H7 (cell line): ENCODE data around the gene ARHGAP22. TPM values are rescaled to one million over a fixed set of nuclear protein-coding genes. Genes with fewer than 3 reads are reported as not detected.

Experiments
- DNase-seq: peaks from one replicate; pipeline ENCODE4 v3.0.0; 2012
- H3K27me3 ChIP-seq: 2 replicates; pipeline ENCODE4 v1.6.0; 2011; ENCODE audit warnings: mild to moderate bottlenecking, low read length; ENCODE audit not compliant: control insufficient read depth, insufficient read depth
- H3K36me3 ChIP-seq: replicated peaks from 2 replicates; pipeline ENCODE4 v1.5.1; 2011; ENCODE audit warnings: low read length; ENCODE audit not compliant: control insufficient read depth, insufficient read depth
- H3K4me3 ChIP-seq: 2 replicates; pipeline ENCODE4 v1.5.1; 2011; ENCODE audit warnings: low read depth, mild to moderate bottlenecking, control low read depth, low read length, moderate library complexity; ENCODE audit not compliant: insufficient read depth
- total RNA-seq: library from RNA; depleted of rRNA; stranded (reverse); fragments of >200 nt; shearing (Covaris generic); gene quantifications from 2 replicates; pipeline ENCODE4 v1.2.3, GENCODE V29; 2014

Gene ARHGAP22
- total RNA-seq, 1 experiment from 2014 or later, result 9.1 TPM

GRCh38 chr10:48594803-48595538 is 9.9 kb downstream of the ARHGAP22 start:
- Histone ChIP-seq H3K36me3 (no peaks in the 10 kb centered on the region), H3K27me3 (no peaks in the 10 kb centered on the region; the same call in 1 of the 2 replicates), H3K4me3 (no peak overlapping the region)
- peak; percentile 74 for DNase-seq

GRCh38 chr10:48594371-48594770 is 10.5 kb downstream of the ARHGAP22 start:
- Histone ChIP-seq H3K36me3 (no peaks in the 10 kb centered on the region), H3K4me3 (no peak overlapping the region), H3K27me3 (no peaks in the 10 kb centered on the region; the same call in 1 of the 2 replicates)
- DNase-seq, result no peak

- no peak for DNase-seq
- no peak overlapping the region for H3K4me3 ChIP-seq
- H3K27me3 ChIP-seq, result no peaks in the 10 kb centered on the region; the same call in 1 of the 2 replicates
- no peaks in the 10 kb centered on the region for H3K36me3 ChIP-seq
Measured at GRCh38 chr10:48592346-48592745, 12.5 kb downstream of the ARHGAP22 start.

DNA sequence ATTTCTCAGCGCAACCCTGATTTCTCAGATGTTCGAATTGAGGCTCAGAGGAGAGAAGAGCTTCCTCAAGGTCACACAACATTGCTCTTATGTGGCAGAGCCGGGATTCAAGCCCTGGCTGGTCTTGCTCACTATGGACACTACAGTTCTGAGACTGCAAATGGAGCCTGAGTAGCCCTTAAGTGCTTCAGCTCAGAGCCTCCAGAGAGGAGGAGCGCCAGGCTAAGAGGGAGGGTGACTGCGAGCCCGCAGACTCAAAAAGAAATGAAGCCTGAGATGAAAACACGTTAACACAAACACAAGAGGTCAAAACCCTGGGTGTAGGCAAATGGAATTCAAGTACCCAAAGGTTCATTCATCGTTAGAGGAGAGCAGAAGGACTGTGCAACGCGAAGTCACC is 13.9 kb downstream of the ARHGAP22 start:
- no peak overlapping the region for H3K4me3 ChIP-seq
- no peaks in the 10 kb centered on the region; the same call in 1 of the 2 replicates for H3K27me3 ChIP-seq
- DNase-seq, result no peak
- H3K36me3 ChIP-seq, result no peaks in the 10 kb centered on the region

DNA sequence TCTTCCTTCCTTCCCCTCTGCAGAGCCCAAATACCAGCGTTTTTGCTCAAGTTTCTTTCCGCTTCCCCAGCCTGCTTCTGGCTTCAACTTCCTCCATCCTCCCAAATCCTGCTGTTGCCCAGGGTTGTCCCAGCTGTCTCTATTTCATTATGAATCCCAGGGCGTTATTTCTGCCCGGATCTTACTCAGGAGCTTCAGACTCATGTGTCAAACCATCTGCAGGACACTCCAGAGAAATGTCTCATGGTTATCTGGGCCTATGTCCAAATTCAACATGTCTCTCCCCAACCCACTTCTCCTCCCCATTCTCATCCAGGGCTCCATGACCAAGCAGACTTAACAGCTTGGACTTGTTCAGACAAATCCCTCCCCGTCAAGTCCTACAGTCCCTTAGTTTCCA is 15.6 kb downstream of the ARHGAP22 start:
- no peaks in the 10 kb centered on the region for H3K36me3 ChIP-seq
- no peak for DNase-seq
- H3K4me3 ChIP-seq, result no peak overlapping the region
- H3K27me3 ChIP-seq, result no peaks in the 10 kb centered on the region; the same call in 1 of the 2 replicates

DNA sequence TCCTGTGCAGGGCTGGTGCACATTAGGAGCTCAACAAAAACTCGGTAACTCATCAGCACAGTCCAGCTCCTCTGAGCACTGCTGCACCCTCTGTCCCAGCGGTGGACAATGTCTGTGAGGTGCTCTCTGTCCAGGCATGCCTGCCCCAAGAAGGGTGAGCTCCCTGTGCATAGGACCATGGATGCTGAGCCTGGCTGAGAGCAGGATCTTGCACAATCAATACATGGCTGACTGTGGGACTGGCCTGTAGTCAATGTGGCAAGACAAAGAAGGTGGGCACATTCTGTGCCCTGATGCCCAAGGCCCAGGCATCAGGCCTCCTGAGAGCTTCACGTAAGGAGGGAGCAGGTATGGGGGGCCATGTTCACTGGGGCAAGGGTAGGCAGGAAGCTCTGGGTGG is 17.1 kb downstream of the ARHGAP22 start:
- Histone ChIP-seq H3K36me3 (no peaks in the 10 kb centered on the region), H3K4me3 (no peak overlapping the region), H3K27me3 (no peaks in the 10 kb centered on the region; the same call in 1 of the 2 replicates)
- no peak for DNase-seq

DNA sequence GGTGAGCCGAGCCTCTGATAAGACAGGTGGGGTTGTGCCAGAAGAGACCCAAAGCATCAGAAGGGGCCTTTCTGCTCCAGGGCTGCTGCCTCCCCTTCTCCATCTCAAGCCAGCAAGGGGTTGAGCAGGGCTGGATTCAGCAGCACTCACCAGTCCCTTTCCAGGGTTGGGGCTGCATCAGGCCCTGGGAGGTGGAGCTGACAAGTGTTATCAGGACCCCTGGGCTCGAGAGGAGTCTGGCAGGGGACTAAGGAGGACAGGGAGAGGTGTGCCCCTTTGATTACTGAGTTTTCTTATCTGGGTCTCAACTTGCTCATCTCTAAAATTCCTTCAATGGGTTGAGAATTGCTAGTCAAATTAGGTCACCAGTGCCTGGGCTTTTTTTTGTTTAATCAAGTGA is 17.8 kb downstream of the ARHGAP22 start:
- no peak for DNase-seq
- Histone ChIP-seq H3K4me3 (no peak overlapping the region), H3K36me3 (no peaks in the 10 kb centered on the region), H3K27me3 (no peaks in the 10 kb centered on the region; the same call in 1 of the 2 replicates)

GRCh38 chr10:48582970-48583369 is 21.9 kb downstream of the ARHGAP22 start:
- H3K27me3 ChIP-seq, result no peaks in the 10 kb centered on the region
- H3K36me3 ChIP-seq, result no peaks in the 10 kb centered on the region
- DNase-seq, result no peak
- H3K4me3 ChIP-seq, result no peak overlapping the region

- no peak for DNase-seq
Measured at GRCh38 chr10:48580236-48580635, 24.6 kb downstream of the ARHGAP22 start.

DNA sequence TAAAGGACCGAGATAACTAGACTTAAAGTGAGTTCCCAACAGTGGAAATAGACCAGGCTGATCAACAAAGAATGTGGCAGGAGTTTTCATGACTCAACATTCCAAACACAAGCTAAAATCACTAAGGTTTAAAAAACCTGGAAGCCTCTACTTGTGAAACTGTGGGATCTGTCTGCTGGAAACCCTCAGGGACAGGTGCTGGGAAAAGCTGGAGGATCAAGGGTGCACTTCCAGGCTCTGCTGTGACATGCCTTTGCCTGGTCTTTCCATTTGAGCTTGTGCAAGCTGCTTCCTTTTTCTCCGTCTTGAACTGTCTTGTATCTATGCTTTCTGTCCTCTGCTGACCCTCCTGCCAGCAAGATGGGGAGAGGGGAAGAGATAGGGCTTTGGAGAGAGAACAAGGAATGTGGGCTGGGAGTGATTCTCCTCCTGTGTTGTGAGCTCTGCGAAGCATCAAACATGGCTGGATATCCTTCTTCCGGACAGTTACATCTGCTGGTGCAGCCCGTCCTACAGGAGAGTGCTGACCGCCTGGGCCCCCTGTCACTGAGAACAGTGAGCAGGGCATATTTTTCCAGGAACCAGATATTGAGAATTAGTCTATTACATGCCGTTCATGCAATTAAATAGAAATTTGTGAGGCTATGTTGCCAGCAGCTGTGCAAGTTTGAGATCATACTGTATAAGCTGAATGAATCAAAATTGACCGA is 25.5 kb downstream of the ARHGAP22 start:
- Histone ChIP-seq H3K36me3 (no peaks in the 10 kb centered on the region), H3K4me3 (no peak overlapping the region), H3K27me3 (no peaks in the 10 kb centered on the region)
- DNase-seq, result no peak

More at GRCh38 chr10:48580236-48580635, 24.6 kb downstream of the ARHGAP22 start:
- Histone ChIP-seq H3K4me3 (no peak overlapping the region), H3K27me3 (no peaks in the 10 kb centered on the region), H3K36me3 (no peaks in the 10 kb centered on the region)

GRCh38 chr10:48577158-48577557 is 27.7 kb downstream of the ARHGAP22 start:
- H3K27me3 ChIP-seq, result no peaks in the 10 kb centered on the region
- DNase-seq, result no peak
- no peak overlapping the region for H3K4me3 ChIP-seq
- no peaks in the 10 kb centered on the region for H3K36me3 ChIP-seq

- DNase-seq, result no peak
- H3K27me3 ChIP-seq, result no peaks in the 10 kb centered on the region
- no peak overlapping the region for H3K4me3 ChIP-seq
- no peaks in the 10 kb centered on the region for H3K36me3 ChIP-seq
Measured at GRCh38 chr10:48576501-48576900, 28.4 kb downstream of the ARHGAP22 start.

DNA sequence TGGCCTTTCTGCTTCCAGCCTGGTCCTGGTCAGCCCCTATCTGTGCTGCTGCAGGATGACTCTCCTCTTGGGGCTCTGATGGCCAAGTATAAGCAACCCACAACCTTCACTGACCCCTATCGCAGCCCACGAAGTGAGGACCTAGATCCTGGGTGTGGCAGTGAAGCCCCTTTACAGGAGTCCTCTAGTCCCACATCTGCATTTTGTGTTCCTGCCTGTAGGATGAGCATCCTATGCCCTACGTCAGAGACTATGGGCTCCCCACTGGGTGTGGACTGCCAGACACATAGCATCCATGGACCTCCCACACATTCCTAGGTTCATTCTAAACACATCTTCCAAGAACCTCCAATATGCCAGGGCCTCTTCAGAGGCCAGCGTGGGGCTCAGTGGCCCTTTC is 29.0 kb downstream of the ARHGAP22 start:
- H3K27me3 ChIP-seq, result no peaks in the 10 kb centered on the region
- no peak for DNase-seq
- no peaks in the 10 kb centered on the region for H3K36me3 ChIP-seq
- no peak overlapping the region for H3K4me3 ChIP-seq

- Histone ChIP-seq H3K36me3 (no peaks in the 10 kb centered on the region), H3K4me3 (no peak overlapping the region), H3K27me3 (no peaks in the 10 kb centered on the region)
- no peak for DNase-seq
Measured at GRCh38 chr10:48574817-48575380, 30.0 kb downstream of the ARHGAP22 start.

DNA sequence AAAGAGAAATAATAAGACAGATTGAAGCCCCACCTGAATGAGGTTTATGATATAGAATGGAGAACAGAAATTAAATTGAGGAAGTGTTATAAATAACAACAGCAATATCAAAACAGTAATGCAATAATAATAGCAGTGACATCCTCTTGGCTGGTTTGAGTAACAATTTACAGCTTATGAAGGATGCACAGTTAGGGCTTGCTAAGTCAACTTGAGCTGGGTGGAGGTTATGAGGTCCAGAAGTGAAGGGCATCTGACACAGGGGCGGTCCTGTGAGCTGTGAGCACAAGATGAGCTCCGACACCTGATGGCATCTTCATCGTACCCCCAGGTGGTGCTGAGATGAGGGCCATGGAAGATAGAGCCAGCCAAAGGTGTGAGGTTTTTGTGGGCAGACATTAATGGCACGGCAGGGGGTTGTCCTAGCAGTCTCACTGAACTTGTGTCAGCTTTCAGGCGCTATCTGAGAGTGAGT is 30.5 kb downstream of the ARHGAP22 start:
- no peaks in the 10 kb centered on the region for H3K27me3 ChIP-seq
- no peaks in the 10 kb centered on the region for H3K36me3 ChIP-seq
- DNase-seq, result no peak
- no peak overlapping the region for H3K4me3 ChIP-seq
